AG08395 (cell line): ENCODE measurements around the gene LAMA3.

Experiments
- DNase-seq: peaks from one replicate; pipeline ENCODE4 v3.0.0; 2012; ENCODE audit warnings: mixed read lengths, low spot score

Gene LAMA3

DNA sequence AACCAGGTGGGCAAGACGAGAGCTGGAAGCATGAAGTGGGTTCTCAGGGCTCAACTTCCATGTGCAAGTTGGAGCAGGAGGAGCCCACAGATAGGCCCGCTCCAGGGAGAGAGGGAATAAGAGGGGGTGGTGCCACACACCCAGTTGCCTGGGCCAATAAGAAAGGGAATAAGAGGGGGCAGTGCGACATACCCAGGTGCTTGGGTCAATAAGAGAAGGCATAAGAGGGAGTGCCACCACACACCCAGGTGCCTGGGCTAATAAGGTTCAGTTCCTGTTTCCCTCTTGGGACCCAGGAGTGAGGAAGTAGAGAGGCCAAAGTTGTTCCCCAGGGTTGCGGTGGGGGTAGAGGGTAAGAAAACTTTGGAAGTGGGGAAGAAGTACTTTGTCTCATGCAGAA is 127.5 kb downstream of the LAMA3 start:
- no peak for DNase-seq

GRCh38 chr18:23819001-23819400 is 129.7 kb downstream of the LAMA3 start:
- no peak for DNase-seq

- DNase-seq = peak; percentile 57
These were observed 133.5 kb downstream of the LAMA3 start for GRCh38 chr18:23822590-23823385.

DNA sequence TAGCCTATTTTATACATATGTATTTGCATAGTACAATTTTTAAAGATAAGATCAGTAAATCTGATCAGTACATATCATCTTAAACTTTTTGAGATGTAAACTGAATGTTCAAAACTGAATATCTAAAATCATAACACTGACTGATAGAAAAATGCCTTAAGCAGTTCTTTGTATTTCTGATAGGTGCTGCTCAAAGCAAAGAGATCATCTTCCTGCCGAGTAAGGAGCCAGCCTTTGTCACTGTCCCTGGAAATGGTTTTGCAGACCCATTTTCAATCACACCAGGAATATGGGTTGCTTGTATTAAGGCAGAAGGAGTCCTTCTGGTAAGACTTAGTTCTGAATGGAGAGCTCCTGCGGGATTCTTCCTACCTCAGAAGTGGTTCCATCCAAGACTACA is 135.0 kb downstream of the LAMA3 start:
- DNase-seq = no peak

DNA sequence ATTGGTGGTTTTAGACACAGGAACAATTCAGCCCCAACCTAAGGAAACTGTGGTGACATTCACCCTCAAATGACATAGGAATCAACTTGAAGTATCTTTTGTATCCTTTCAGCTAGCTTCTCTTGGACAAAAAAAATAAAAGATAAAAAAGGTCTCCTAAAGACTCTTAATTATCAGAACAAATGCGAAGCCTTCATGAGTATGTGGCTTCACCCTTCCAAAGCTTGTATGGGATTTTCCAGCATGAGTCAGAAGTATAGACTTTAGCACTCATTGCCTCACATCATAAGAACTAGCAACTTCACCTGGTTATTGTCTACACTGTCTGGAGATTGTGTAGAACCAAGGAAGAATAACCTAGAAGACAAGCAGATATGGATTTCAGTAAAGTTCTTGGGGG is 135.4 kb downstream of the LAMA3 start:
- no peak for DNase-seq

DNA sequence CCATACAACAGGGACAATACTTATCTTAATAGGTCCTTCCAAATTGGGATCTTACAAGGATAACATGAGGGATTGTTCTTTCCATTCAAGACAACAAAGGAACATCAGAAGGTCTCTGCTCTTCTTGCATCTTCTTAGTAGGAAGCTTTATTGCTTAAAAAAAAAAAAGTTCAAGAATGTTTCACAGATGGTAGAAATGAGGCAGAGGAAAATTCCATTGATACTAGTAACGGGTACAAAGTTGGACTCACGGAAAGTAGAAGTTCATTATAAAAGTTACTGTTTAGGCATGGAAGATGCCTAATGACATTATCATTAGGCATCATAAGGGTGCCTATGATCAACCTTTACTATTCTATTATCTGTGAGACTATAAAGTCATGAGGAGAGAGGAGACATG is 136.2 kb downstream of the LAMA3 start:
- peak; percentile 52 for DNase-seq

- DNase-seq = peak; percentile 86
These were observed 136.7 kb downstream of the LAMA3 start for GRCh38 chr18:23825978-23826405.

GRCh38 chr18:23826850-23827620 is 137.8 kb downstream of the LAMA3 start:
- no peak for DNase-seq

- DNase-seq = no peak
These were observed 138.4 kb downstream of the LAMA3 start for GRCh38 chr18:23827681-23828080.

DNA sequence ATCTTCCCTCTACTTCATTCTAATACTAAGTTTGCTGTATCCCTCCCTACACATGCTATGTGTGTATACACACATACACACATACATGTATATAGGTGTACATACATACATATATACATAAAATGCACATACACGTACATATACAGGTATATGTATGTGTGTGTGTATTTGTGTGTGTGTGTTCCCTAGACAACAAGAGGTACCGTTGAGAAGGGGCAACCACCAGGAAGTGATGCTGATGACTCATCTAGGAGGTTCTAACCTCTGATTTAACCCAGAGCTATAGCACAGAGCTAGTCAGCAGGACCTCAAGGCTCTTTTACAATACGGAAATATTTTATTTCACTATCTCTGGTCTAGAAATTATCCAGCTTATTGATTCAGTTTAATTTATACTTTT is 139.2 kb downstream of the LAMA3 start:
- DNase-seq = peak; percentile 61

GRCh38 chr18:23832911-23833310 is 143.7 kb downstream of the LAMA3 start:
- no peak for DNase-seq

GRCh38 chr18:23833714-23834113 is 144.5 kb downstream of the LAMA3 start:
- DNase-seq = no peak

GRCh38 chr18:23835091-23835490 is 145.8 kb downstream of the LAMA3 start:
- DNase-seq = no peak

DNA sequence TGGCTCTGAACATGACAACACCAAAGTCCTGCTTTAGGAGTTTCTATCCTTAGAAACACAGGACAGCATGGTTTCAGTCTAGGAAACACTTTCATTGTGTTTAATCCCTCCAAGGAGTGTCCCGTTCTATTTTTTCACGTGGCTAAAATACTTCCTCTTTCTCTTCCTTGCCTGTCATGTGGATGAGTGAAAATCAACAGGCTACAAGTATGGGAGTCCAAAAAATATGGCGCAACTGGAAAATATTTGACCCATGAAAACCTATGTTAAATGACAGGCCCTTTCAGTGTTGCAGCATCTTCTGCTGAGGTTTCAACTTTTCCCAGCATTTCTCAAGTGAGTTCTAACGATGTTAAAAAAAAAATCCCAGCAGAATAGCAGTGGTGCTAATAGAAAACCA is 146.3 kb downstream of the LAMA3 start:
- DNase-seq = no peak

DNA sequence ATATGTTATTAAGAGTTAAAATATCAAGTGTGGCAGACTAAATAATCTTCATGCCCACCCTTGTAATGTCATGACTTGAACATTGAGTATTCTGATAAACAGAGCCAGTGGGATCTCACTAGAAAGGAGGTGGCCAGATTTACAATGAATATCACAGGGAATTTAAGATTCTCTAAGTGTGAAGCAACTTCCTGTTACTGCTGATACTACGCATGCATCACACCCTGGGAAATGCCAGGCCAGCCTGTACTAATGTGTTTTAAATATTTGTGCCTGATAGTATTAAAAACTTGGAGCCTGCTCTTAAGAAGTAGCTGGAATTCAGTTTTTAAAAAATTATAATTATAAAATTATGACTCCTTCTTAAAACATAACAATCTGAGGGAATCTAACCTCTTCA is 148.3 kb downstream of the LAMA3 start:
- DNase-seq = peak; percentile 72

DNA sequence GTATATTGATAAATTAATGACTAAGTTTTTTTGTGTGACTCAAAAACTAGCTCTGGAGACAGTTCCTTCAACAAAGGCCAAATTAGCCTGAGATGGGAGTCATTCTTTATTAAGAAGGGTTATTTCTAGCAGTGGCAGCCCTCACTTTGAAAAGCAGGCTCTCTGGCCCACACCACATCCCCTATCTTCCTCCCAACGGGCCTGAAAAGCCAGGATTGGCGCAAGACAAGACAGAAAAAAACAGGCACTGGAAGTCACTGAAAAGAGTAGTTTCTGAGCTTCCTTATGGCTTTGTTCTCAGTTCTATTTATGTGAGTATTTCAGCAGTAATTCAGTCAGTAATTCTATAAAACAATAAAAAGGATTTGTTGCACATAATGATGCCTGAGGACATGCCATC is 149.0 kb downstream of the LAMA3 start:
- DNase-seq = no peak

- DNase-seq = peak; percentile 76
These were observed 149.6 kb downstream of the LAMA3 start for GRCh38 chr18:23838801-23839366.

- DNase-seq = no peak
These were observed 153.1 kb downstream of the LAMA3 start for GRCh38 chr18:23842305-23842704.

- peak; percentile 57 for DNase-seq
These were observed 155.9 kb downstream of the LAMA3 start for GRCh38 chr18:23844991-23845680.

GRCh38 chr18:23845988-23846630 is 156.9 kb downstream of the LAMA3 start:
- DNase-seq = no peak

DNA sequence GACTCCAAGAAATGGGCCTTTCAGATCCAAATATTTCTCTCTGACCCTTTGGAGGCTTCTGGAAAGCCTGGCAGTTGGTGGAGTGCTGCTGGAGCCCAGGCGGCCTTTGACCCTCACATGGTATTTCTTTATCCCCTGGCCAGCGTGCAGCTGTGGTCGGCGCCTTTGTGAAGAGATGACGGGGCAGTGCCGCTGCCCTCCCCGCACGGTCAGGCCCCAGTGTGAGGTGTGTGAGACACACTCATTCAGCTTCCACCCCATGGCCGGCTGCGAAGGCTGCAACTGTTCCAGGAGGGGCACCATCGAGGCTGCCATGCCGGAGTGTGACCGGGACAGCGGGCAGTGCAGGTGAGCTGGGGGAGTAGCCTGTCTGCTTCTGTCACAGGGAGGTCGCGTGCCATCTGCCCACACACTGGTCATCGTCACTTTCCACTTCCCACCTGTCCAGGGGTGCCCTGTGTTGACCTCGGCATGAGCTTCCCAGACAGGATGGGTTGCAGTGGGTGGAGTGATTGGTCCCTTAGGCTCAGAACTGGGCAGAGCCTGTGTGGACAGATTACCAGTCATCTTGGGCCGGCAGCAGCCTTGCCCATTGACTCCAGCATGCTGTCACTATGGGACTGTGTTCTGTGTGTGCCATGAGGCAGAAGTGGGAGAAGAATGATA is 158.2 kb downstream of the LAMA3 start:
- no peak for DNase-seq
